Kidney (tissue), 14 donors: ENCODE results near the gene CPS1. TPM values are rescaled to one million over a fixed set of nuclear protein-coding genes. Genes with fewer than 3 reads are reported as not detected.

ENCODE experiments used
- DNase-seq, 5 donors: peaks; one replicate each; pipeline ENCODE4 v3.0.0-alpha.2; 2013 to 2020
- FAIRE-seq: peaks from 2 replicates; lab custom pipeline; 2012; peaks lifted over from hg19 to GRCh38; lab: Jason Lieb, UNC
- H3K27ac ChIP-seq, 2 donors: one replicate each; pipeline ENCODE4 v1.7.0; 2013; ENCODE audit warnings: low read depth in 2 of 2, low read length in 2 of 2, inconsistent platforms in 1 of 2
- H3K27me3 ChIP-seq: one replicate; pipeline ENCODE4 v1.7.1; 2013; ENCODE audit warnings: low read length, inconsistent platforms; ENCODE audit not compliant: control insufficient read depth, insufficient read depth
- H3K36me3 ChIP-seq, 3 donors: one replicate each; pipeline versions ENCODE4 v1.7.0 to v1.7.1; 2013; ENCODE audit warnings: low read length in 3 of 3, control low read depth in 1 of 3, inconsistent platforms in 1 of 3; ENCODE audit not compliant: insufficient read depth in 3 of 3, control insufficient read depth in 2 of 3
- H3K4me1 ChIP-seq, 3 donors: one replicate each; pipeline versions ENCODE4 v1.7.0 to v1.7.1; 2013; ENCODE audit warnings: low read length in 3 of 3, inconsistent platforms in 1 of 3, low read depth in 1 of 3; ENCODE audit not compliant: control insufficient read depth in 2 of 3, insufficient read depth in 2 of 3
- H3K4me3 ChIP-seq, 3 donors: one replicate each; pipeline versions ENCODE4 v1.7.0 to v1.8.1; 2013; ENCODE audit warnings: low read length in 3 of 3, control low read depth in 1 of 3, inconsistent platforms in 1 of 3
- H3K9ac ChIP-seq, 3 donors: one replicate each; pipeline versions ENCODE4 v1.7.0 to v1.7.1; 2013; ENCODE audit warnings: low read length in 3 of 3, control low read depth in 1 of 3, inconsistent platforms in 1 of 3
- H3K9me3 ChIP-seq, 3 donors: one replicate each; pipeline versions ENCODE4 v1.7.0 to v1.7.1; 2013; ENCODE audit warnings: low read length in 3 of 3, control low read depth in 1 of 3, inconsistent platforms in 1 of 3; ENCODE audit not compliant: control insufficient read depth in 2 of 3, insufficient read depth in 1 of 3
- intact Hi-C: fragments of 100-400 bp; cut with DNase I; formaldehyde crosslinking; loops from one replicate; pipeline ENCODE4 v1.11.1; 2022
- polyA plus RNA-seq: library from polyadenylated mRNA; stranded (reverse); fragments of 350-450 nt; fragmentation: Illumina TruSeq; extraction: RNeasy Lipid Tissue Mini Kit (QIAGEN cat#74804); gene quantifications from one replicate; pipeline ENCODE4 v1.2.3, GENCODE V29; 2014; ENCODE audit warnings: low read depth, low replicate concordance; ENCODE audit not compliant: insufficient read depth
- total RNA-seq: library from RNA; stranded (reverse); fragmentation: NEBNext Ultra II Directional; extraction: Animal tissue kit (Norgen Biotek cat#: 25700); gene quantifications from one replicate; pipeline ENCODE4 v1.2.1, GENCODE V29; 2021
- TF ChIP-seq, protein P1 (sequence below): IDR thresholded peaks from 3 replicates; pipeline ENCODE4 v1.5.1; 2012; ENCODE audit warnings: mild to moderate bottlenecking, moderate library complexity, borderline replicate concordance; ENCODE audit not compliant: insufficient read depth; ENCODE audit errors: extremely low read depth
- donor health status: control.
- donor health status: control.
- donor health status: control.
- donor health status: control.
- donor health status: control.
- donor health status: DM: yes; HTN: yes; CAD: no.
- donor health status: Normal renal cell carcinoma (clear cell type).

The CPS1 gene
- total and polyA plus RNA-seq, 2 donors from 2014 or later, result 6.7 TPM

DNA sequence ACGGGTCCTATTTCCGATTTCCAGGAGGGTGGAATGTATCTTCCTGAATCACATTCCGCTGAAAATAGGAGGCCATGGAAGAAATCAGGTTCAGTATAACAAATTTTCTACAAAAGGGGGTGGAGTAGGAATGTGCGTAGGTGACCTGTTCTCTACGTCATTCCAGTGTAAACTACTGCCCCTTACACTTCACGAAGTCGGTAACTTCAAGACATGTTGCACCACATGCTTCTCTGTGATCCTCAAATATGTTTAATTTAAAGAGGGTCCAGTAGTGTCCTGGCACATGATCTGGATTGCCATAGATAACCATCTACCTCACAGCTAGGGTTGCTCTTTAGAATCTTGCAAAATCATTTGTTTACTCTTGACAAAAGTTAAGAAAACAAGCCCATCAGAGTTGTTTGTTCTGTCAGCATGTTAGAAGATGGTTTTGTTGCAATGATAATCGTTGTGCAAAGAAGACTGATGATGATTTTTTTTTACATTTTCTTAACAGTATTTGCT is 7.5 kb upstream of the CPS1 start:
- no peak overlapping the region for H3K27ac ChIP-seq
- no peaks in the 10 kb centered on the region for H3K36me3 ChIP-seq
- no peak for DNase-seq
- no peak overlapping the region for H3K9ac ChIP-seq
- H3K4me3 ChIP-seq, result no peak overlapping the region
- intact Hi-C loops, result no loop called here
- TF ChIP-seq, protein P1, sequence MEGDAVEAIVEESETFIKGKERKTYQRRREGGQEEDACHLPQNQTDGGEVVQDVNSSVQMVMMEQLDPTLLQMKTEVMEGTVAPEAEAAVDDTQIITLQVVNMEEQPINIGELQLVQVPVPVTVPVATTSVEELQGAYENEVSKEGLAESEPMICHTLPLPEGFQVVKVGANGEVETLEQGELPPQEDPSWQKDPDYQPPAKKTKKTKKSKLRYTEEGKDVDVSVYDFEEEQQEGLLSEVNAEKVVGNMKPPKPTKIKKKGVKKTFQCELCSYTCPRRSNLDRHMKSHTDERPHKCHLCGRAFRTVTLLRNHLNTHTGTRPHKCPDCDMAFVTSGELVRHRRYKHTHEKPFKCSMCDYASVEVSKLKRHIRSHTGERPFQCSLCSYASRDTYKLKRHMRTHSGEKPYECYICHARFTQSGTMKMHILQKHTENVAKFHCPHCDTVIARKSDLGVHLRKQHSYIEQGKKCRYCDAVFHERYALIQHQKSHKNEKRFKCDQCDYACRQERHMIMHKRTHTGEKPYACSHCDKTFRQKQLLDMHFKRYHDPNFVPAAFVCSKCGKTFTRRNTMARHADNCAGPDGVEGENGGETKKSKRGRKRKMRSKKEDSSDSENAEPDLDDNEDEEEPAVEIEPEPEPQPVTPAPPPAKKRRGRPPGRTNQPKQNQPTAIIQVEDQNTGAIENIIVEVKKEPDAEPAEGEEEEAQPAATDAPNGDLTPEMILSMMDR, result no peak
- H3K27me3 ChIP-seq, result no peaks in the 10 kb centered on the region
- FAIRE-seq, result no peak
- no peaks in the 10 kb centered on the region for H3K4me1 ChIP-seq
- no peaks in the 10 kb centered on the region for H3K9me3 ChIP-seq

DNA sequence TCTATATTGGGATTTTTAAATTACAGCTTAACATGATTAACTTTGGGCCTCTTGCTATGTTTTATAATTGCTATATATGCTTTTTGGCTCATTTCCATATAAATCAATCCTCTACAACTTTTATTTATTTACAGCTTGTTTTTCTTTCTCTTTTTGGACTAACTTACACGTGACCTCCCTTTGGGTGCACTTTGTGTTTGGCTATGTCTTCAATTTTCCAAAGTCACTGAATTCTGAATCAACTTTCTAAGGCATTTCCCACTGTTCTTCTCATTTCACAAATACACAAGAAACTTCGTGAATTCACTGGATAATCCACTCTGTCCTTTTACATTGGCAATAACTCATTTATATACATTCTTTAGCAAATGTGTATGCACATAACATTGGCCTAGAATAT is 5.4 kb upstream of the CPS1 start:
- H3K4me1 ChIP-seq, result no peaks in the 10 kb centered on the region
- no peak for FAIRE-seq
- TF ChIP-seq, protein P1, result no peak
- no peaks in the 10 kb centered on the region for H3K27me3 ChIP-seq
- intact Hi-C loops, result no loop called here
- no peaks in the 10 kb centered on the region for H3K9me3 ChIP-seq
- DNase-seq, result peak in 2 of 5 donors; percentile 21 to 38
- no peak overlapping the region for H3K4me3 ChIP-seq
- no peaks in the 10 kb centered on the region for H3K36me3 ChIP-seq
- no peak overlapping the region for H3K27ac ChIP-seq
- no peak overlapping the region for H3K9ac ChIP-seq

DNA sequence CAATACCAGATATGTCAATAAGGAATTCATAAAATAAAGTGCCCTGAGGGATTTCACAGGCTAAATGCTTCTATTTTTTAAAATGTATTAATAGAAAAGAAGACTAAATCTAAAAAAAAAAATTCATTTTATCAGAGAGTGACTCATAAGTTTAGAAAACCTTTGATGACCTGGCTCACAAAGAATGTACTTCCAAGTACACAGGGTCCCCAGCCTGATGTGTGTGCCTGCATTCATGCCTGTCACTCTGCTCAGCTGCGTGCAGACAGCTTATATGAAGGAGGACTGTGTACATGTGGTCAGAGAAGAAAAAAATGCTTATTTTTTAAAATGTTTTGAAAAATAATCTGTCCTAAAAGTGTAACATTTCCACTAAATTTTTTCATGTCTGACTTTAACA is 3.0 kb upstream of the CPS1 start:
- no peaks in the 10 kb centered on the region for H3K9me3 ChIP-seq
- no peak overlapping the region for H3K4me3 ChIP-seq
- TF ChIP-seq, protein P1, result no peak
- no peak for FAIRE-seq
- intact Hi-C loops, result no loop called here
- no peaks in the 10 kb centered on the region for H3K27me3 ChIP-seq
- no peak overlapping the region for H3K27ac ChIP-seq
- H3K36me3 ChIP-seq, result no peaks in the 10 kb centered on the region
- H3K4me1 ChIP-seq, result no peaks in the 10 kb centered on the region
- DNase-seq, result no peak
- H3K9ac ChIP-seq, result no peak overlapping the region

DNA sequence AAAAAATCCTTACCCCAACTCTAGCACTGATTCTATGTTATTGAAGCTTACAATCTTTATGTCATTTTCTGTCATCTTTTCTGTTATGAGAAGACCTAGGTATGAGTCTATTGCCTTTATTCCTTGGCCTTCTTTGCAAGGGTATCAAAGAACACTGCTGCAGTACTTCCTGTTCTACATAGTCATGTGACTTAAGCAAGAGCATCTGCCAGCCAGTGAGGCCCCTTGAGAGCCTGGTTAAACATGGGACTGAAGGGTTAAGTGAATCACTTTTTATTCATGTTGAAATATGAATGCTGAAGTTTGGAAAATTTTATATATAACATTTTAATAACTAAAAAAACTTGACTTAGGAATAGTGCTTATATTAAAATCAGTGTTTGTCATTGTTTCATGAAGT is 844 bp upstream of the CPS1 start:
- intact Hi-C loops, result no loop called here
- Histone ChIP-seq H3K36me3 (no peaks in the 10 kb centered on the region), H3K27me3 (no peaks in the 10 kb centered on the region), H3K27ac (no peak overlapping the region), H3K9me3 (no peaks in the 10 kb centered on the region), H3K9ac (no peak overlapping the region), H3K4me1 (no peaks in the 10 kb centered on the region), H3K4me3 (no peak overlapping the region)
- TF ChIP-seq, protein P1, result no peak
- DNase-seq (no peak), FAIRE-seq (no peak)
